Progenitor cell of endocrine pancreas (in vitro differentiated cells): ENCODE measurements around the gene SLC2A13. TPM values are rescaled to one million over a fixed set of nuclear protein-coding genes. Genes with fewer than 3 reads are reported as not detected.

ENCODE experiments used
- DNase-seq: peaks from one replicate; pipeline ENCODE4 v3.0.0; 2021; ENCODE audit warnings: low spot score; ENCODE audit not compliant: unreplicated experiment
- H3K27ac Mint-ChIP-seq: 2 replicates; pipeline ENCODE4 v1.8.0; 2021; ENCODE audit warnings: mild to moderate bottlenecking, moderate library complexity, mixed read lengths
- H3K27me3 Mint-ChIP-seq: 2 replicates; pipeline ENCODE4 v1.8.0; 2021; ENCODE audit warnings: mixed read lengths
- H3K36me3 Mint-ChIP-seq: 2 replicates; pipeline ENCODE4 v1.8.0; 2022; ENCODE audit warnings: mixed read lengths; ENCODE audit not compliant: insufficient read depth
- H3K4me1 Mint-ChIP-seq: 2 replicates; pipeline ENCODE4 v1.8.0; 2021; ENCODE audit warnings: low read depth, mixed read lengths
- H3K4me3 Mint-ChIP-seq: 2 replicates; pipeline ENCODE4 v1.8.0; 2021; ENCODE audit warnings: low read depth, mild to moderate bottlenecking, moderate library complexity, mixed read lengths
- H3K9me3 Mint-ChIP-seq: 2 replicates; pipeline ENCODE4 v1.8.0; 2021; ENCODE audit warnings: low read depth, mixed read lengths
- CTCF ChIP-seq: fragments of 200-600 bp; sonication (generic); IDR thresholded peaks from one replicate; pipeline ENCODE4 v1.5.0; 2021; ENCODE audit warnings: antibody characterized with exemption, mild to moderate bottlenecking; ENCODE audit not compliant: unreplicated experiment
- total RNA-seq: library from RNA; stranded (reverse); gene quantifications from 2 replicates; pipeline ENCODE4 v1.2.1, GENCODE V29; 2021

SLC2A13 gene
- total RNA-seq, 1 donor from 2014 or later: 7.4 TPM

GRCh38 chr12:39831587-39832315, 274.1 kb downstream of the SLC2A13 start:
- Mint-ChIP-seq H3K9me3 (peaks cover 3% of the 10 kb centered on the region), H3K4me1 (peaks cover 3% of the 10 kb centered on the region), H3K27me3 (no peaks in the 10 kb centered on the region)

GRCh38 chr12:39830852-39831520, 274.9 kb downstream of the SLC2A13 start:
- no peak for DNase-seq
- Mint-ChIP-seq H3K36me3 (no peaks in the 10 kb centered on the region), H3K9me3 (peaks cover 3% of the 10 kb centered on the region), H3K4me1 (peaks cover 3% of the 10 kb centered on the region), H3K27ac (no peak overlapping the region), H3K27me3 (no peaks in the 10 kb centered on the region), H3K4me3 (no peak overlapping the region)
- no peak for TF ChIP-seq CTCF

More at GRCh38 chr12:39831587-39832315, 274.1 kb downstream of the SLC2A13 start:
- Mint-ChIP-seq H3K4me3 (no peak overlapping the region), H3K27ac (no peak overlapping the region), H3K36me3 (no peaks in the 10 kb centered on the region)
- DNase-seq: no peak
- TF ChIP-seq CTCF: no peak

GRCh38 chr12:39830171-39830570, 275.7 kb downstream of the SLC2A13 start:
- peaks cover 3% of the 10 kb centered on the region for H3K9me3 Mint-ChIP-seq
- no peak for DNase-seq
- peaks cover 3% of the 10 kb centered on the region for H3K4me1 Mint-ChIP-seq
- H3K36me3 Mint-ChIP-seq: no peaks in the 10 kb centered on the region
- no peak overlapping the region for H3K4me3 Mint-ChIP-seq
- no peaks in the 10 kb centered on the region for H3K27me3 Mint-ChIP-seq
- no peak overlapping the region for H3K27ac Mint-ChIP-seq
- no peak for TF ChIP-seq CTCF

- Mint-ChIP-seq H3K27me3 (no peaks in the 10 kb centered on the region), H3K36me3 (no peaks in the 10 kb centered on the region), H3K4me1 (peaks cover 7% of the 10 kb centered on the region), H3K27ac (no peak overlapping the region), H3K4me3 (no peak overlapping the region), H3K9me3 (peaks cover 3% of the 10 kb centered on the region)
- DNase-seq: no peak
- TF ChIP-seq CTCF: no peak
Measured at GRCh38 chr12:39824505-39825212, 281.2 kb downstream of the SLC2A13 start.

- peaks cover 2% of the 10 kb centered on the region for H3K36me3 Mint-ChIP-seq
- no peaks in the 10 kb centered on the region for H3K9me3 Mint-ChIP-seq
- no peaks in the 10 kb centered on the region for H3K27me3 Mint-ChIP-seq
- no peak overlapping the region for H3K4me3 Mint-ChIP-seq
- no peak overlapping the region for H3K27ac Mint-ChIP-seq
- H3K4me1 Mint-ChIP-seq: no peaks in the 10 kb centered on the region
- no peak for TF ChIP-seq CTCF
- no peak for DNase-seq
Measured at GRCh38 chr12:39816671-39817185, 289.2 kb downstream of the SLC2A13 start.
